ENCODE results near the gene DFFA. TPM values are rescaled to one million over a fixed set of nuclear protein-coding genes. Genes with fewer than 3 reads are reported as not detected.
"Not testable (repeated sequence)": the region's sequence is repeated elsewhere in the genome, so short reads cannot be mapped to it uniquely, and the experiment has no call there.

The DFFA gene
- polyA plus RNA-seq, 3 donors = 10.8 to 17.4 (median 16.0) TPM

DNA sequence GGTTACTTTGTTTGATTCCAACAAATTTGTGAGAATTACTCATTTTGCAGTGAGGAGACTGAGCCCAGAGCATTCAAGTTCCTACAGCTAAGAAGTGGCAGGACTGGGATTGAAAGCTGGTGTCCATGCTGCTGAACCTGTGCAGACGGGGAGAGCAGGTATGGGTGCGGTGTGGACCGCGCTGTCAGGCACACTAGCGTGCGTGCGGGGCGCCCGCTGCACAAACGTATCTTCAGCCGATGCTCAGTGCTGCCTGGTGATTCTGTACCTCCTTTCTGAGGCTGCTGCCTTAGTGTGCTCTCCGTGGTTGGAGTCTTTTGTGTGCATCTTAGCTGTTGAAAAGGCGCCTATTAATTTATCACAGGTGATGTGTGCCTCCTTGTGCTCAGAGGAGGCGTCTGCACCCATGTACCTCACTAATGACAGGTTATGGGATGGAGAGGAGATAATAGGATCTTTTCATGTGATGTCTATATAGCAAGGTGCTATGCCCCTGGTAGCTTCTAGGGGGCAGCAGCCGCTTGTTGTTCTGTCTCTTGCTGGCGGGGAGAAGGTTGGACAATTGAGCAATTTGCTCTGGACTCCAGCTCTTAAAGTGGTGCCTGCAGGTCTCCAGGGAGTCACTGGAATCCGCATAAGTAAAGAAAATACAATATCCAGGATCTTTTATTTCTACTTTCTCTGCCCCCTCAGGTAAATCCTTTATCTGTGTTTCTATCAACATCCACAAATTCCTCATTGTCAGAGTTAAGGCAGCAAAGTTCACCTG is 35.0 kb upstream of the DFFA start:
- WGBS, 3 donors = 70 to 73% (median 73%) methylated on average over 17 of the region's 17 CpGs
- no peak overlapping the region for H3K27ac ChIP-seq (ENCODE audit: low read depth, low read length)

- no peak overlapping the region for H3K27ac ChIP-seq (ENCODE audit: low read depth, low read length)
- WGBS, 3 donors = 64 to 82% (median 70%) methylated on average over 4 of the region's 4 CpGs
Measured at GRCh38 chr1:10506677-10507047, 34.3 kb upstream of the DFFA start.

GRCh38 chr1:10506046-10506676 is 33.8 kb upstream of the DFFA start:
- 92 to 97% (median 97%) methylated on average over 12 of the region's 12 CpGs for WGBS, 3 donors
- not testable (repeated sequence) for H3K27ac ChIP-seq (ENCODE audit: low read depth, low read length)

- 60 to 70% (median 65%) methylated on average over 5 of the region's 5 CpGs for WGBS, 3 donors
- H3K27ac ChIP-seq (ENCODE audit: low read depth, low read length) = no peak overlapping the region
Measured at GRCh38 chr1:10504249-10504648, 31.9 kb upstream of the DFFA start.

DNA sequence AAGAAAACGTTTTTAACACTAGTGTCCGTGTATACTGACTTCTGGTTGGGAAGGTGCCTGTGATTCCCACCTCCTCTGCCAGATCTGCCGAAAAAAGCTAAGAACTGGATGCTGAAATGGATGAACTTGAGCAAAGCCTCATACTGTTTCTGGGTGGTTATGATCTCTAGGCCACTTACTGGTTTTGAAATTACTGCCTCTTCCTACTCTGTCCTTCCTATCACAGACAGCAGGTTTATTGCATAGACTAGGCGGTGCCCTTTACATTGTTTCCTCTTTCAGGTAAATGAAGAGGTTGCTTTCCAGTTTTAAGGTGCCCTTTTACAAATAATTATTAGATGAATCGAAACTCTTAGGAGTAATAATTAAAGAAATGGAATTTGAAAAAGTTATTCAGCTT is 29.9 kb upstream of the DFFA start:
- 76 to 89% (median 81%) methylated on average over 5 of the region's 5 CpGs for WGBS, 3 donors

DNA sequence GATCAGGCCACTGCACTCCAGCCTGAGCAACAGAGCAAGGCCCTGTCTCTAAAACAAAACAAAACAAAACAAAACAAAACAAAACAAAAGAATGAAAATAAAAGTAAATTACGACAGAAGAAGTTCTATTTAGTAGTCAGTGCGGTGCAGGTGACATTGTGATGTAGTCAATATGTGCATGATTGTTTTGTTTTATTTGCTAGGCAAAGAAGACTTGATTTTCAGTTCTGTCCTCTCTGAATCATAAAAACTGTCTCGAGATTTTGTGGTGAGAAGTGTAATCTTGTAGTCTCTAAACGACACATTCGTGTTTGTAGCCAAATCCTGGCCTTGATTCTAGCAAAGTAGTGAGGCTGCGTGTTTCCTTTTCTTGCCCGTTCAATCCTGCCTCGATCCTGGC is 25.9 kb upstream of the DFFA start:
- H3K27ac ChIP-seq (ENCODE audit: low read depth, low read length) = no peak overlapping the region
- WGBS, 3 donors = 79 to 90% (median 79%) methylated on average over 8 of the region's 8 CpGs

More for the DNA sequence above, 29.9 kb upstream of the DFFA start:
- H3K27ac ChIP-seq (ENCODE audit: low read depth, low read length) = no peak overlapping the region

GRCh38 chr1:10497109-10497508 is 24.8 kb upstream of the DFFA start:
- H3K27ac ChIP-seq (ENCODE audit: low read depth, low read length) = no peak overlapping the region
- 88 to 97% (median 90%) methylated on average over 7 of the region's 7 CpGs for WGBS, 3 donors

DNA sequence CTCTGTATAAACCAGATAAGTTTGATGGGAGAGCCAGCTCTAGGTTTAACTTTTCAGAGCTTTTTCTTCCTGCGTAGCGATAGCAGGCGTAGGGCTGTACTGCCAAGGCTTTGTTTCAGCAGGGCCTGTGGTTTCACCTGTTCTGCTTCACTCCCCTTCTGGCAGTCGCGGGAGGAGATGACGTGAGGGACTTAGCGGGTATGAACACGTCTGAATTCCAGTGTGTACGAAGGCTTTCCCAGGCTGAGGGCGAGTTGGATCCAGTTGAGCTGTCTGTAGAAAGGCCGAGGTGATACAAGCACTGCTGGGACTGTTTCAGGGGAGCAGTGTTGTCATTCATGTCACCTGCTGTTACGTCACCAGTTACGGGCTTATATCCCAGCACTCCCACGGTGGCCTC is 23.6 kb upstream of the DFFA start:
- 74 to 83% (median 79%) methylated on average over 14 of the region's 14 CpGs for WGBS, 3 donors
- no peak overlapping the region for H3K27ac ChIP-seq (ENCODE audit: low read depth, low read length)

DNA sequence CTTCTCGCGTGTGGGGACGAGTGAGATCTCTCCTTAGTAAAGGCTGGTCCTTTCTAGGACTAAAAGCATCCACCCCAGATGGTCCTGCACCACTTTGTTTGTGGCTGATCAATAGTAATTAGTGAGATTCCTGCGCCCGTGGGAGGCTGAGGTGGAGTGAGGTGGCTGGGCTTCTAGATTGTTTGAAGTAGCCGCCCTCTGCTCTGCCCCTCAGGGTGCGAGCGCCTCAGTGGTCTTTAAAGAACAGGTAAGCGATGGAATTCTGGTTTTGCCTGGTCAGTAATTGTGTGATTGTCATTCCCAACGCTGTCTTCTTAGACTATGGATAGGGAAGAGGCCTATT is 23.1 kb upstream of the DFFA start:
- no peak overlapping the region for H3K27ac ChIP-seq (ENCODE audit: low read depth, low read length)

DNA sequence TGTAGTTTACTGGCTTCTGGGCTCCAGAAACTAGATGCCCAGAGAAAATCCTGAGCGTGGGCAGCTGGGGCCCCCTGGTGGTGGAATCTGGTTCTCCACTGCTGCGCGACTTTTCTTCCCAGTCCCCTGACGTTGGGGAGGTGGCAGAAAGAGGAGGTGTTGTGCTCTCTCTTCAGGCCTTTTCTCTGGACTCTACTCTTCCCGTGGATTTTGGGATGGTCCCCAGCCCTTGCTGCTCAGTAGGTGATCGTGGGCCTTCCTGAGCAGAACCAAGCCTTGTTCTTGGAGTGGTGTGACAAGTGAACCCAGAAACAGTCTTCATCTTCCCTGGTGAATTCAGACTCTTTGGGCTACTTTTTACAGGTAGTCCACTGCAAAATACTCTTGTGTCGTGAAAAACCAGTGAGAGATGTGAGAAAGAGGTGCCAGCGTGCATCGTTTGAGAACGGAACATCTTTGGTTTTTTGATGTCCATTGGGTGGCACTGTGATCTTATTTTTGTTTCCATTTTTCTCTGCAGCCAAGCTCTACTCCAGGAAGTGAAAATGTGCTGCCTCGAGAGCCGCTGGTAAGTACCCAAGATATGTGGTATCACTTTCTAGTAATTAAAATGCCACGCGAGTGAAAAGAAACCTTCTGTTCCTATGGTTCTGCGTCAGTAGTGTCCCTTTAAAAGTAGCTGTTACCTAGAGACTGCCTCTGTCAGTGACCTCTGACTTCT is 22.6 kb upstream of the DFFA start:
- 3 to 4% (median 3%) methylated on average over 15 of the region's 15 CpGs for WGBS, 3 donors
- no peak overlapping the region for H3K27ac ChIP-seq (ENCODE audit: low read depth, low read length)

More for the DNA sequence above, 23.1 kb upstream of the DFFA start:
- WGBS, 3 donors = 65 to 79% (median 76%) methylated on average over 10 of the region's 10 CpGs

DNA sequence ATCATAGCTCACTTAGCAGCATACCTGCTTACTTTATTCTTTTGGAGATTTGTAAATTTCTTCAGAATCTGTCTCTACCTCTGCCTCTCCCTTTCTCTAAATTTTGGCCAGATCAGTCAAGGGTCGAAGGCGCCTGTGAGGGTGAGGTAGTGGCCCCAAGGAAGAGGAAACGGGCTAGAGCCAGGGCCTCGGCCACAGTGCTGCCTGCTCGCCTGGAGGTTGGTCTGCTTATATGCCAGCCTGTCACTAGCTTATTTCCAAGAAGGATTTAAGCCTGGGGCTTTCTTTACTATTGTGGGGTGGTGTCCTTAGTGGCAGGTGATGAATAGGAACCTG is 22.1 kb upstream of the DFFA start:
- H3K27ac ChIP-seq (ENCODE audit: low read depth, low read length) = no peak overlapping the region
- 67 to 88% (median 69%) methylated on average over 5 of the region's 5 CpGs for WGBS, 3 donors

DNA sequence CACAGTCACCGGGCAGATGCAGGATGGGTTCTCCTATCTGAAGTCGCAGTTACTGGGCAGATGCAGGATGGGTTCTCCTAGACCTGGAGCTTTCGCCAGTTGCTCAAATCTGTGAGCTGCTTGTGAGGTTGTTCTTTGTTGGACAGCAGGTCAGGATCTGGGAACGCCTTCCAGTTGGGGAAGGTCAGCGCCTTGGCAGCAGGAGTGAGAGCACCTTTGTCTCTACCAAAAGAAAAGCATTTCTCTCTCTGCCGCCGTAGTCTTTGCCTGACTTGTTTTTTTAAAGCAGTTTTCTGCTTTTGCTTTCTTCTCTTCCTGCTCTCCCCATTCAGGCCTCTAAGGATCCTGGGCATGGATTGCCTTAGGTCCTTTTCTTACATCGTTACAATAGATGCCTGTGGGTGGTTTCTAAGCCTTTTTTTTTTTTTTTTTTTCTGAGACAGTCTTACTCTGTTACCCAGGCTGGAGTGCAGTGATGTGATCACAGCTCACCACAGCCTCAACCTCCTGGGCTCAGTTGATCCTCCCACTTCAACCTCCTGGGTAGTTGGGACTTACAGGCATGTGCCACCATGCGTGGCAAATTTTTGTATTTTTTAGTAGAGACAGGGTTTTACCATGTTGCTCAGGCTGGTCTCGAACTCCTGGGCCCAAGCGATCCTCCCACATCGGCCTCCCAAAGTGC is 18.1 kb upstream of the DFFA start:
- 72 to 86% (median 86%) methylated on average over 12 of the region's 12 CpGs for WGBS, 3 donors
- no peak overlapping the region for H3K27ac ChIP-seq (ENCODE audit: low read depth, low read length)

DNA sequence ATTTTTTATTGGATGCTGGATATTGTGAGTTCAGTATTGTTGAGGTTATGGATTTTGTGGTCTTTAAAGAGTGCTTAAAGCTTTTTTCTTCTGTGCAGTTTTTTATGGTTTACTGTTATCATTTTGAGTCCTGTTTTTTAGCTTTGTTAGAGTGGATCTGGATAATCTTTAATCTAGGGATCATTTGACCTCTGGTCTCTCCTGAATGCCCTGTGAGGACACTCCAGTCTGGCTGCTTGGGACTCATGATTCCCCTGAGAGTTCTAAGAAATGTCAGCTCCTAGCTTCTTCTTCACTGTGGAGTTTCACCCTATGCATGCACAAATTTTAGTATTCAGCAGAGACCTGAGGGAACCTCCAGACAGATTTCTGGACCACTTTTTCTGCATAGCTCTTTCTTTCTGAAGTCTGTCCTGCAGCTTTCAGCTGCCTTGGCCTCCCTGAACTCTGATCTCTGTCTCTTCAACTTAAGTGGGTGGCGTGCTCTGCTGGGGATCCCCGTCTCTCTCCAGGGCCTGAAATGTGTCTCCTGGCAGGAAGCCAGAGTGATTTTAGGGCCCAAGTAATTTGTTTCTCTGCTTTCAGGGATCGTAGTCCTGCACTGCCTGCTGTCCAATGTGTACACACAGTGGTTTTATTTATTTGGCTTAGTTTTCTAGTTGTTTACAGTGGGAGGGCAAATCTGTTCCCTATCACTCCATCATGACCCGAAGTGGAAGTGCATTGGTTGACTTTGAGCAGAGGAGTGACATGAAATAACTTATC is 17.1 kb upstream of the DFFA start:
- 33 to 65% (median 45%) methylated on average over 4 of the region's 4 CpGs for WGBS, 3 donors
- H3K27ac ChIP-seq (ENCODE audit: low read depth, low read length) = no peak overlapping the region

GRCh38 chr1:10484521-10484920 is 12.2 kb upstream of the DFFA start:
- H3K27ac ChIP-seq (ENCODE audit: low read depth, low read length) = no peak overlapping the region
- WGBS, 3 donors = 52 to 85% (median 57%) methylated on average over 6 of the region's 6 CpGs

- H3K27ac ChIP-seq (ENCODE audit: low read depth, low read length) = no peak overlapping the region
- WGBS, 3 donors = 67 to 96% (median 94%) methylated on average over 2 of the region's 2 CpGs
Measured at GRCh38 chr1:10480614-10481013, 8.3 kb upstream of the DFFA start.

- no peak overlapping the region for H3K27ac ChIP-seq (ENCODE audit: low read depth, low read length)
Measured at GRCh38 chr1:10479296-10479695, 7.0 kb upstream of the DFFA start.

GRCh38 chr1:10475510-10475909 is 3.2 kb upstream of the DFFA start:
- H3K27ac ChIP-seq (ENCODE audit: low read depth, low read length) = no peak overlapping the region
- 1 to 3% (median 2%) methylated on average over 13 of the region's 13 CpGs for WGBS, 3 donors

More at GRCh38 chr1:10479296-10479695, 7.0 kb upstream of the DFFA start:
- WGBS, 3 donors = 63 to 75% (median 66%) methylated on average over 8 of the region's 8 CpGs
